HUDEP-2 (cell line): ENCODE data around the gene IL1R2.

ENCODE experiments used
- DNase-seq, 76 experiments: peaks; one replicate each; lab custom pipeline; 2025; ENCODE audit not compliant: unreplicated experiment in 76 of 76; lab: John Stamatoyannopoulos, UW

IL1R2 gene

GRCh38 chr2:102034683-102035548 lies 43.2 kb downstream of the IL1R2 start:
- DNase-seq, result no peak

- DNase-seq, result no peak
These were observed 45.9 kb downstream of the IL1R2 start for GRCh38 chr2:102037681-102038080.

- DNase-seq, result no peak
These were observed 48.5 kb downstream of the IL1R2 start for GRCh38 chr2:102040229-102040628.

- no peak for DNase-seq
These were observed 49.6 kb downstream of the IL1R2 start for GRCh38 chr2:102041351-102041750.

- no peak for DNase-seq
These were observed 50.7 kb downstream of the IL1R2 start for GRCh38 chr2:102042196-102043081.

GRCh38 chr2:102043560-102043959 lies 51.8 kb downstream of the IL1R2 start:
- no peak for DNase-seq

- no peak for DNase-seq
These were observed 52.6 kb downstream of the IL1R2 start for GRCh38 chr2:102044235-102044896.

GRCh38 chr2:102044967-102045489 lies 53.3 kb downstream of the IL1R2 start:
- DNase-seq, result no peak

- DNase-seq, result no peak
These were observed 53.9 kb downstream of the IL1R2 start for GRCh38 chr2:102045697-102046096.

- no peak for DNase-seq
These were observed 54.6 kb downstream of the IL1R2 start for GRCh38 chr2:102046135-102046986.

GRCh38 chr2:102048465-102048864 lies 56.7 kb downstream of the IL1R2 start:
- DNase-seq, result no peak

GRCh38 chr2:102049756-102050443 lies 58.1 kb downstream of the IL1R2 start:
- DNase-seq, result no peak

- DNase-seq, result no peak
These were observed 59.2 kb downstream of the IL1R2 start for GRCh38 chr2:102050854-102051391.

- DNase-seq, result no peak
These were observed 60.0 kb downstream of the IL1R2 start for GRCh38 chr2:102051692-102052277.

GRCh38 chr2:102052365-102052764 lies 60.6 kb downstream of the IL1R2 start:
- DNase-seq, result no peak

GRCh38 chr2:102053096-102053495 lies 61.3 kb downstream of the IL1R2 start:
- DNase-seq, result no peak

GRCh38 chr2:102055346-102055990 lies 63.7 kb downstream of the IL1R2 start:
- DNase-seq, result no peak

- DNase-seq, result no peak
These were observed 64.4 kb downstream of the IL1R2 start for GRCh38 chr2:102056079-102056581.
